Loucy (cell line): Measurements from ENCODE around the gene TAS1R3.

Experiments
- H2AFZ ChIP-seq: fragments of 200-600 bp; sonication (generic); 2 replicates; pipeline ENCODE4 v1.6.0; 2016; ENCODE audit warnings: antibody characterized with exemption, mild to moderate bottlenecking, low read length, moderate library complexity
- H3F3A ChIP-seq: fragments of 200-600 bp; 2 replicates; pipeline ENCODE4 v1.6.0; 2016; ENCODE audit warnings: antibody characterized with exemption, low read depth, mild to moderate bottlenecking
- H3K27me3 ChIP-seq: fragments of 200-600 bp; sonication (generic); 2 replicates; pipeline ENCODE4 v1.6.1; 2014; ENCODE audit warnings: low read length, mild to moderate bottlenecking; ENCODE audit not compliant: insufficient read depth, poor library complexity, severe bottlenecking
- H3K36me3 ChIP-seq: fragments of 200-600 bp; sonication (generic); 2 replicates; pipeline ENCODE4 v1.6.1; 2016; ENCODE audit warnings: low read length; ENCODE audit not compliant: insufficient read depth
- H3K4me1 ChIP-seq: fragments of 200-600 bp; sonication (generic); 2 replicates; pipeline ENCODE4 v1.5.1; 2014; ENCODE audit warnings: low read length, mild to moderate bottlenecking; ENCODE audit not compliant: insufficient read depth, poor library complexity, severe bottlenecking
- H3K4me2 ChIP-seq: fragments of 200-600 bp; sonication (generic); 2 replicates; pipeline ENCODE4 v1.6.0; 2014; ENCODE audit warnings: antibody characterized with exemption, low read length, low read depth, mild to moderate bottlenecking; ENCODE audit not compliant: poor library complexity, severe bottlenecking
- H3K4me3 ChIP-seq: fragments of 200-600 bp; sonication (generic); 2 replicates; pipeline ENCODE4 v1.5.1; 2014; ENCODE audit warnings: low read length, mild to moderate bottlenecking, mixed read lengths; ENCODE audit not compliant: poor library complexity, severe bottlenecking
- H3K79me2 ChIP-seq: fragments of 200-600 bp; sonication (generic); 2 replicates; pipeline ENCODE4 v1.6.1; 2014; ENCODE audit warnings: low read length; ENCODE audit not compliant: insufficient read depth
- H3K9ac ChIP-seq: fragments of 200-600 bp; sonication (generic); 2 replicates; pipeline ENCODE4 v1.6.0; 2014; ENCODE audit warnings: mild to moderate bottlenecking, low read depth, low read length, moderate library complexity; ENCODE audit not compliant: poor library complexity, severe bottlenecking
- H3K9me2 ChIP-seq: fragments of 200-600 bp; sonication (generic); replicated peaks from 2 replicates; pipeline ENCODE4 v1.6.1; 2016; ENCODE audit warnings: low read depth, low read length, mixed read lengths
- H3K9me3 ChIP-seq: fragments of 200-600 bp; sonication (generic); 2 replicates; pipeline ENCODE4 v1.6.1; 2014; ENCODE audit warnings: mild to moderate bottlenecking, antibody characterized with exemption, low read length, low read depth; ENCODE audit not compliant: insufficient read depth
- H4K20me1 ChIP-seq: fragments of 200-600 bp; sonication (generic); 2 replicates; pipeline ENCODE4 v1.6.0; 2014; ENCODE audit warnings: antibody characterized with exemption, low read length, mild to moderate bottlenecking; ENCODE audit not compliant: insufficient read depth, poor library complexity, severe bottlenecking
- CTCF ChIP-seq: fragments of 200-600 bp; sonication (generic); conservative IDR thresholded peaks from 2 replicates; pipeline ENCODE4 v1.5.1; 2014; ENCODE audit warnings: mild to moderate bottlenecking, antibody characterized with exemption, low read length
- EZH2phosphoT487 ChIP-seq: fragments of 200-600 bp; IDR thresholded peaks from 2 replicates; pipeline ENCODE4 v1.6.1; 2018; ENCODE audit warnings: antibody characterized with exemption, mild to moderate bottlenecking, moderate library complexity, borderline replicate concordance

Gene TAS1R3

GRCh38 chr1:1332031-1332755, 1.1 kb downstream of the TAS1R3 start:
- no peak overlapping the region for H3K4me3 ChIP-seq
- no peaks in the 10 kb centered on the region for H4K20me1 ChIP-seq
- no peak overlapping the region for H2AFZ ChIP-seq
- no peaks in the 10 kb centered on the region for H3K36me3 ChIP-seq
- no peaks in the 10 kb centered on the region for H3K9me3 ChIP-seq
- H3F3A ChIP-seq: no peaks in the 10 kb centered on the region
- no peaks in the 10 kb centered on the region for H3K27me3 ChIP-seq
- H3K79me2 ChIP-seq: no peaks in the 10 kb centered on the region
- H3K4me2 ChIP-seq: no peak overlapping the region
- H3K4me1 ChIP-seq: no peaks in the 10 kb centered on the region
- H3K9me2 ChIP-seq: no peaks in the 10 kb centered on the region
- TF ChIP-seq CTCF (no peak), EZH2phosphoT487 (no peak)
- no peak overlapping the region for H3K9ac ChIP-seq

- TF ChIP-seq EZH2phosphoT487: no peak
- TF ChIP-seq CTCF: no peak
- Histone ChIP-seq H3K79me2 (no peaks in the 10 kb centered on the region), H2AFZ (no peak overlapping the region), H3F3A (no peaks in the 10 kb centered on the region), H3K4me1 (no peaks in the 10 kb centered on the region), H3K36me3 (no peaks in the 10 kb centered on the region), H3K4me3 (no peak overlapping the region), H3K9me3 (no peaks in the 10 kb centered on the region), H3K9me2 (no peaks in the 10 kb centered on the region), H4K20me1 (no peaks in the 10 kb centered on the region), H3K4me2 (no peak overlapping the region), H3K27me3 (no peaks in the 10 kb centered on the region), H3K9ac (no peak overlapping the region)
Observed at GRCh38 chr1:1332774-1333480, 1.8 kb downstream of the TAS1R3 start.

GRCh38 chr1:1333551-1334241, 2.6 kb downstream of the TAS1R3 start:
- Histone ChIP-seq H2AFZ (no peak overlapping the region), H4K20me1 (no peaks in the 10 kb centered on the region), H3K27me3 (no peaks in the 10 kb centered on the region), H3K9me2 (no peaks in the 10 kb centered on the region), H3K79me2 (no peaks in the 10 kb centered on the region), H3K4me2 (no peak overlapping the region), H3K36me3 (no peaks in the 10 kb centered on the region), H3K4me1 (no peaks in the 10 kb centered on the region), H3K9me3 (no peaks in the 10 kb centered on the region), H3K9ac (no peak overlapping the region), H3F3A (no peaks in the 10 kb centered on the region), H3K4me3 (no peak overlapping the region)
- no peak for TF ChIP-seq CTCF
- TF ChIP-seq EZH2phosphoT487: no peak
